Fibroblast of the aortic adventitia (primary cell): ENCODE results near the gene USO1. TPM values are rescaled to one million over a fixed set of nuclear protein-coding genes. Genes with fewer than 3 reads are reported as not detected.
"Not testable (repeated sequence)": the region's sequence is repeated elsewhere in the genome, so short reads cannot be mapped to it uniquely, and the experiment has no call there.

Experiments
- DNase-seq: peaks from one replicate; pipeline ENCODE4 v3.0.0-alpha.2; 2010; ENCODE audit warnings: low read depth
- H3K4me3 ChIP-seq: 2 replicates; pipeline ENCODE4 v1.5.1; 2011; ENCODE audit warnings: low read depth, mild to moderate bottlenecking, control low read depth, low read length, moderate library complexity
- CTCF ChIP-seq: IDR thresholded peaks from 2 replicates; pipeline ENCODE4 v1.5.1; 2011; ENCODE audit warnings: mild to moderate bottlenecking, low read length, control low read depth, inconsistent platforms; ENCODE audit not compliant: insufficient read depth
- total RNA-seq: library from RNA; depleted of rRNA; stranded (reverse); fragments of >200 nt; gene quantifications from 2 replicates; pipeline ENCODE4 v1.2.3, GENCODE V29; 2012; ENCODE audit warnings: low replicate concordance

Gene USO1
- total RNA-seq, 1 donor, result 124 TPM

DNA sequence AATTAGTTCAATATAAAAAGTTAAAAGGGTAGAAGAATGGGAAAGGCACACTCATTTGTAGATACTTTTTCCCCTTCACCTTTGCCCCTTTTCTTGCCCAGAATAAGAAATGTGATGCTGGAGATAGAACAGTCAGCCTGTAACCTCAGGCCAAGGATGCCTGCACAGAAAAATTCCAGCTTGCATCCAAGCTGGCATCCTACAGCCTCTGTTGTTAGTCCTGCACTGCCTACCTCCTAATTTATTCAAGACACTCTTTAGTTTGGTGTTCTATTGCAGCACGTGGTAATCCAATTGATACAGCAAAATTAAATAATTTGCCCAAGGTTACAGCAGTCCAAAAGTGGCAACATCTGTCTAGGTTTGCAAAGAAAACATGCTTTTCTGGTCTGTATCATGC is 9.7 kb upstream of the USO1 start:
- TF ChIP-seq CTCF, result no peak
- DNase-seq, result no peak
- peak overlapping the region; percentile 25 for H3K4me3 ChIP-seq

DNA sequence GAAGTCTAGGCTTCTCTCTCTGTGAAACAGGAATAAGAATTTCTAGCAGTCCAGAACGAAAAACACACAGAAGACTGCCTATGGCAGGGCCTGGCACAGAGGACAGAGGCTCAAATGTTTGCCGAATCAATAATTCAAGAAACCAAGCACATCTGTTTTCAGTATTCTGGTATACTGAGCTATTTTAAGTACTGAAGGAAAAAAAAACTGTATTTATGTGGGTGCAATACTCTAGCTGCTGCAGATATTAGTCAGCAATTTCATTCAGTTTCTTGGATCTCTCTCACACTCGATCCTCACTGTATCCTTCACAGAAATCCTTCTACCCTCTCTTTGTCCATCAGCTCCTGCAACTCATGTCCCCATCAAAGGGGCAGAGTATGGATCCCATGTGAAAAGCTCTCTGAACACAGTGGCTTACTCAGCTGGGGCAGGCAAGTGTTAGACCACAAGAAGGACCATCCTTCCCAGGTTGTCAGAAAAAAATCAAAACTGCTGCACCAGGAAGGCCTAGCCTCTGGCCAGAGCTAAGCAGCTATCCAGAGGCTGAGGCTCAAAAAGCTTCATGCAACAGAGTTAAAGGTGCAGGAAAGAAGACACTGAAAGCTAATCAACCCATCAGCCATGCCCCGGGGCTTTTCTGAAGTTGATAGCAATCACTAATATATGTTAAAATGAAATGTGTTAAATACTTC is 9.1 kb upstream of the USO1 start:
- peak; percentile 76 for DNase-seq
- no peak for TF ChIP-seq CTCF

GRCh38 chr4:75716054-75716453 is 8.3 kb upstream of the USO1 start:
- not testable (repeated sequence) for H3K4me3 ChIP-seq, DNase-seq

More for the DNA sequence above, 9.1 kb upstream of the USO1 start:
- peak overlapping the region; percentile 25 for H3K4me3 ChIP-seq

DNA sequence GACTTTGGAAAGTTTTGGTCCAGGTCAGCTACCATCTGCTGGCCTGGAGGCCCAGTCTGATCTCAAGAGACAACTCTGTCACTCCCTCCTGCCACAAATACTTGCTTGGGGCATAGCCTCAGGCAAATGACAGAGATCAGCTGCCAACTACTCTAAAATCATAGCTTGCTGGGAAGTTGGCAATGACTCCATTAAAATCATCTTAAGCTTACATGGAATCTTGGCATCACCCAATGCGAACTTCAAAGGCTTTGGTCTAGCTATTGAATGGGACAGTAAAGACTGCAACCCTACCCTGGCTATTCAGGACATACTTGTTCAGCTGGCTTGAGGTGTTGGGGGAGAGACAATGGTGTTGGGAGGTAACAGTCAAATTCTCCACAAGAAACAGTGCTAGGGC is 7.0 kb upstream of the USO1 start:
- no peak for TF ChIP-seq CTCF
- no peak overlapping the region for H3K4me3 ChIP-seq
- no peak for DNase-seq

DNA sequence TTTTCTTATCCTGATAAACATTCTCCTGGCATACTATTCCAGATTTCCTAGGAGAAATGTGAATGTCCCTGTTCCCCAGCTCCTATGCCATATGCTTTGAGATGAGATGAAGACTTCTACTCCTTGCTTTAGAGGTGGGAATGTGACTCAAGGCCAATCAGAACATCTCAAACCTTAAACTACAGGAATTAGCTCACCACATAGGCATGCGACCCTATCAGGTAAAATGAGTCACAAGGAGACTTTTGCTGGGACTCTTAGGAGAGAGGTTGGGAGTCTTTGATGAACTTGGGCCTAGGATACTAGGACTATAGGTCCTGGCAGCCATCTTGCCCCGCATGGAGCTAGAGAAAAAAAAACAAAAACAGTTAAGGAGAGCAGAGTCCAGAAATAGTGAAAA is 5.8 kb upstream of the USO1 start:
- no peak for DNase-seq
- no peak for TF ChIP-seq CTCF
- H3K4me3 ChIP-seq, result no peak overlapping the region

- H3K4me3 ChIP-seq, result no peak overlapping the region
- DNase-seq, result no peak
- no peak for TF ChIP-seq CTCF
These were observed 2.0 kb upstream of the USO1 start for GRCh38 chr4:75722417-75722816.

DNA sequence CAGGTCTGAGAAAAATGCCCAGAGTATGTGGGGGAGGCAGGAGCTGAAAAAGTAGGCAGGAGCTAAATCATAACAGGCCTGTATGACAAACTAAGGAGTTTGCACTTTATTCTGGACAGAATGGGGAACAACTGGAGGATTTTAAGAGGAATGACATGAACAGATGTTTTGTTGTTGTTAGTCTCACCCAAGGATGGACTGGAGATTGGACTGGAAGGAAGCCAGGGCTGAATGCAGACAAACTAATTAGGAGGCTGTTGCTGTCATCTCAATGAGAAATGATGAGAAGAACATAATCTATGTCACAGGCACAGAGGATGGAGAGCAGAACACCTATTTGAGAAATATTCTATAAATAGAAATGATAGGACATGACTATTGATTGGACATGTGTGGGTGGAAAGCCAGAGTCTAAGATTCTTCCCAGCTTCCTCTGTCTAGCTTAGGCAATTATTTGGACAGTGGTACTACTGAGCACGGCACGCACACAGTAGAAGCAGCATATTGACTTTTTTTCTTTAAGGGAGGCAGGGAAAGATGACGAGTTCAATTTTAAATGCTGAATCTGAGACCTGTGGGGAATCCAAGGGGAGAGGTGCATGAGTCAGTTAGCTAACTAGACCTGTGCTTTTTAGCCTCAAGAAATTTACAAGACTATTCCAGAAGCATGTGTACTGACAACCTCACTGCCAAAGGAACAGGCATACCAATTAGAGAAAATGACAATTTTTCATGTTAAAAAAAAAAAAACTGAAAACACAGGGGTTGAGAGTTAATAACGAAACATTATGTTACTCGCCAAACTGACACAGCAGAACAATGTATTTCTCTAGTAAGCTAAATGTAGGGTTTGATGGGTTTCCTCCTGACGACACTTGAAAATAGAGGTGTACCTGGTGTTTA is 963 bp upstream of the USO1 start:
- no peak for TF ChIP-seq CTCF
- peak overlapping the region; percentile 84 for H3K4me3 ChIP-seq
- peak; percentile 63 for DNase-seq
